T-helper 1 cell (primary cell): ENCODE results near the gene PABPN1L.

Experiments
- DNase-seq, 5 donors: peaks; one replicate each; pipeline ENCODE4 v3.0.0-alpha.2; 2012 to 2020

PABPN1L gene

DNA sequence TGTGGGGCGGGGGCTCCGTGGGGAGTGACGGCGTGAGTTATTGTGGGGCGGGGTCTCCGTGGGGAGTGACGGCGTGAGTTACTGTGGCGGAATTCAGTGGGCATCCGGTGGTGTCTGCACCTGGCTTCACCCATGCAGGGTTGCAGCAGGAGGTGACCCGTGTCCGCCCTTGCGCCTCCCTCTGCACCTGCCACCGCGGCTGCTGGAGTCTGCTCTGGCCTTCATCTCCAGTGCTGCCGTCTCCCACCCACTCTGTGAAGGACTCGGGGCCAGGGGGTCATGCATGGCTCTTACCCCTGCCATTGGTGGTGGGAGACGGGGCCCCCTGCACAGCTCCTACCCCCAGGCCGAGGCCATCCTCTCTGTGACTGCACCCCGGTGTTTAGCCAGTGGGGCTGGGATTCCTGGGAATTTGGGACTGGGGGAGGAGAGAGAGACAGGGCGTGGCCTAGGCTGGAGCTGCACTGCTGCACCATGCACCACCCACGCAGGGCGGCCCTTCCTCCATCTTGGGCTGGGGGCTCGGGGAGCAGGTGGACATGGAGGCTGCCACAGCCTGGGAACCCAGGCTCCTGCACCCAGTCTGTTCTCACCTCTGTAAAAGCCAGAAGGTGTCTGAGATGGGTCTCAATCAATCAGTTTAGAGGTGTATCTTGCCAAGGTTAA, 1.3 kb upstream of the PABPN1L start:
- no peak for DNase-seq

DNA sequence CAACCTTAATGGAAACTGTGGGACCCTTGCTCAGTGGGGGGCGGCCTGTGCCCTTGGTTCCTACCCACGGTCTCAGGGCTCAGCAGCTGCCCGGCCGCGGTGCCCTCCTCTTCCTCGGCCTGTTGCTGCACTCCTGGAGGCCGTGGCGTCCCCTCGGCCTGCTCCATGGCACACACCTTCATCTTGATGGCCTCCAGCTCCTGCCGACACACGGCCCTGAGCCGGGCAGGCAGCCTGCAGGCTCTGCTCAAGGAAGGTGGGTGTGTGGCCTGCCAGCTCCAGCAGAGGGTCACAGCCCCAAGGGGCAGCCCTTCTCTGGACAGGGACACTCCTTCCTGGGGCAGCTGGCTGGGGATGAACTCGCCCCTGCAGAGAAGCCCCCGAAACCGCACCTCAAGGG, 718 bp downstream of the PABPN1L start:
- no peak for DNase-seq

DNA sequence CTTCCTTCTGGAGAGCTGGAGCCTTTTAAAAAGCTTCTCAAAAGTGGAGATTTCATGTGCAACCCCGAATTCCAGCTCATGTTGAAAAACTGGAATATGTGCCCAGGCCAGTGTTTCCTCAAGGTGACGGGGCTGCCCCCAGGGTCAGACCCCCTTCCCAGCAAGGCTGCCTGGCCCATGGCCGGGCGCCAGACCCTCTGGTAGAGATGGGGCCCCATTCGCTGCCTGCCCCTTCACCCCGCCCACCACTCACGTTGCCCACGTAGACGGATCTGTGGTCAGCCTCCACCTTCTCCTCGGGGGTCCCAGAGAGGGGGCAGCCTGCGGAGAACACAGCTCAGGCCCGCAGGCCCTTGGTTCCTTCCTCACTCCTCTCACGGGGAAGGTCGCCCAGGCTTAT, 1.1 kb downstream of the PABPN1L start:
- no peak for DNase-seq

DNA sequence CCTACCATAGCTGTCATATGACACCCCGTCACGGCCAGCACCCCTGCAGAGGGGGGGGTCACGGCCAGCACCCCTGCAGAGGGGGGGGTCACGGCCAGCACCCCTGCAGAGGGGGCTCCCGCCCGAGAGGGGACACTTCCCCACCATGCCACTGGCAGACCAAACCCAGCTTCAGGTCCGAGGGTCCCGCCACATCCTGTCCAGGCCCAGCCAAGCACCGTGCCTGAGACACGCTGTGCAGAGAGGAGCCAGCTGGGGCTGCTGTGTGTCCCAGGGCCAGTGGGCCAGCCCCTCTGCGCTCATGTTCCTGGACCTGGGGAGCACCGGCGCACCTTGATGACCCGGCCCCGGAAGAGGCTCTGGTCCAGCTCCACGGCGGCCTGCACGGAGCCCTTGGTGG, 1.9 kb downstream of the PABPN1L start:
- DNase-seq = no peak

DNA sequence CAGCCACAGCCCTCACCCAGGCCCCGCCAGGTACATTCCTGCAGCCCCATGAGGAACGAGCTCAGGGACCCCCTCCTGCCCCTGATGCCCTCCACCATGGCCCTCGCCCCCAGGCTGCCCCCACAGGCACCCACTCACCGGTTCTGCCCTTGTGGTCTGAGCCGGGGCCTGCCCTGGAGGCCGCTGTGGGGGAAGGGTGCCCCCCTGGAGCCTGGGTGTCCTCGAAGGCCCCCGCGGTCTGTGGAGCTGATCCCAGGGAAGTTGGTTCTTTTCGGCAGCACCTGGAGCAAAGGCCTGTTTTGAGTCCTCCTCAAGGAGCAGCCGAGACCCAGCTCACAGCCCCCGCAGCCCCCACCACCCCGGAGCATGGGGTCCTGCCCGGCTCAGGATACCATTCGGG, 2.4 kb downstream of the PABPN1L start:
- DNase-seq = no peak

DNA sequence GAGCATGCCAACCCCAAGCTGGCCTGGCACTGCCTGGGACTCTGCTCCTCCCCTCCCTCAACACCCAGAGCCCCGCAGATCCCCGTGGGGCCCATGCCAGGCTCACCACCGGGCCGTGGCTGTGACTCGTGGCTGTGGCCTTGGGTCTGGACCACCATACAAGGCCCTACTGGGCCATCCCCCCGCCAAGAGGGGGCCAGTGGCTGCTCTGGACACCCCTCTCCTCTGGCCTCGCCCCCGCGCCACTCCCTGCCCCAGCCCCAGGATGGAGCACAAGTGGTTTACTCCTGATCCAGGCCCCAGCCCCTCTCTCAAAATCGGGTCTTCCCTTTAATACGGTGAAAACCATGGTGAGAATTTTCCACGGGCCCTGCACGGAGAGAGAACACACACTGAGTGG, 3.0 kb downstream of the PABPN1L start:
- no peak for DNase-seq

DNA sequence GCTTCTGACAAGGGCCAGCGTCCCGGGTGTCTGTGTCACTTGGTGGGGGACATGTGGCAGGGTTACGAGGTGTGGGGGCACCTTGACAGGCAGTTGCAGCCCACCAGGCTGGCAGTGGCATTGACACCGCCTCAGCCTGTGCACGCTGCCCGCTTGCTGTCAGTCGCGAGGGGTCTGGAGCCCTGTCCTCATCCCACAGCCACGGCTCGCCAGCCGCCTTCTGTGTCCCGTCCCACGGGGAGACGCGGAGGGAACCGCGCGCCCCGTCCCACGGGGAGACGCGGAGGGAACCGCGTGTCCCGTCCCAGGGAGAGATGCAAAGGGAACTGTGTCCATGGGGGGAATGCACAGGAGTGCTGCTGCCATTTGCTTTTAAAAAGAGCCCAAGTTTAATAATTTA, 3.5 kb downstream of the PABPN1L start:
- no peak for DNase-seq

DNA sequence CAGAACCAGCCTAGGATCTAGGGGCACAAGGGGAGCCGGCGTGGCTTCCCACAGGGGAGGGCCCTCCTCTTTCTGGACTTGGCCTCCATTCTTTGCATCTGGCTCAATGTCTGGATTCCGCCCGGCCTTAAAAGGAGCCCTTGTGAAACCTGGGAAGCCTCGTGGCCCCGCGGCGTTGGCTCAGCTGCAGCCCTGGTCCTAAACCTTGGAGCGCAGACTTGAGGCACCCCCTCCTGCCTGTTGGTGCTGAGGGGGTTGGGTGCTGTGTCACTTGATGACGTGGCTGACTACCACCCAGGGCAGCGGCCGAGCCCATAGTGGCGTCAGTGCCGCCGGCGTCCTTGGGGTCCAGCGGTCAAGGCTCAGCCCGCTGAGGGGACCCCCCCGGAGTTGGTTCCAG, 5.1 kb downstream of the PABPN1L start:
- DNase-seq = no peak

DNA sequence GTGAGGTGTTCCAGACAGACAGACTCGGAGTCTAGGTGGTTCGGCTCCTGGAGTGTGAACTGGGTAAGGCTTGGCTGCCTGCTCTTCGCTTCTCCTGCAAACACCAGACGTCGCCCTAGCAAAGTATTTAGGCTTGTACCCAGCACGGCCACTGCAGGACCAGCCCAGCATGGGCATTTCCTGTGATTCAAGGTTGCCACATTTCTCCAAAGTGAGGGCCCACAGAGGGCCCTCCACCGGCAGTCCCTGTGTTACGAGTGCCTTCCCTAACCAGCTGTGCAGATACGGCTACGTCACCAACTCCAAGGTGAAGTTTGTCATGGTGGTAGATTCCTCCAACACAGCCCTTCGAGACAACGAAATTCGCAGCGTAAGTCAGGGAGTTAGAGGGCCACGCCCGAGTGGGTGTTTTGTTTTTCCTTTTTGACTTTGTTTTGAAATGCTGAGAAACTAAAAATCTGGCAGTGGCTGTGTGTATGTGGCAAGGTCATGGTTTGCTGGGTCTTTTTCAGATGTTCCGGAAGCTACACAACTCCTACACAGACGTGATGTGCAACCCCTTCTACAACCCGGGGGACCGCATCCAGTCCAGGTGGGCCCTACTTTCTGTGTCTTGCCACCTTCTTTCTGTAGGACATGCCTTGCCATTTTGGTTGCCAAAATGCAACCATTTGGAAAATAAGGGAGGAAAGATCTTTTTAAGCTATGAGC, 6.9 kb downstream of the PABPN1L start:
- DNase-seq = no peak

DNA sequence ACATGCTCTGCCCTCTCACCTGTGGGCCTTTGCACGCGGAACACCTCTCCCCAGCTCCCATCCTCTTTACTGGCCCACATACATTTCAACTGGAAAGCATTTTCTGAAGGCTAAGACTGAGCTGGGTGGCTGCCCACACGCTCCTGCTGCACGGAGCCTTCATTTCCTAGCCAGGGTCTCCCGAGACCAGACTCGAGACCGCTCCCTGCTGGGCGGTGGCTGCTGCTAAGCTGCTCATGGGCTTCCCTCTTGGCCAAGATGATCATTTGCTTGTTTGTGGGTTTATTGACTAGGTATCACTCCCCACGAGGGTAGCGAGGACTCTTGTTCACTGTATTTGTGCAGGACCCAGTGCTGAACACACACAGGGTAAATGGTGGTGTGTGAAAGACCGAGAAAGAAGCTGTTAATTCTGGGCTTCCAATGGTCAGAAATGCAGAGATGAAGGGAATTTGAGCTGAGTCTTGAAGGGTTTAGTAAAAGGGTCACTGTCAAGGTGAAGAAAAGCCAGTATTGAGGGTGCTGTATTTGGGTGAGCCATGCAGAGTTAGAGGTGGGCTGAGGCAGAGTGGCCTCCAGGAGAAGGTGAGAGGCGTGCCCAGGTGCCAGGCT, 8.6 kb downstream of the PABPN1L start:
- DNase-seq = peak; percentile 40 to 75 (median 63)

DNA sequence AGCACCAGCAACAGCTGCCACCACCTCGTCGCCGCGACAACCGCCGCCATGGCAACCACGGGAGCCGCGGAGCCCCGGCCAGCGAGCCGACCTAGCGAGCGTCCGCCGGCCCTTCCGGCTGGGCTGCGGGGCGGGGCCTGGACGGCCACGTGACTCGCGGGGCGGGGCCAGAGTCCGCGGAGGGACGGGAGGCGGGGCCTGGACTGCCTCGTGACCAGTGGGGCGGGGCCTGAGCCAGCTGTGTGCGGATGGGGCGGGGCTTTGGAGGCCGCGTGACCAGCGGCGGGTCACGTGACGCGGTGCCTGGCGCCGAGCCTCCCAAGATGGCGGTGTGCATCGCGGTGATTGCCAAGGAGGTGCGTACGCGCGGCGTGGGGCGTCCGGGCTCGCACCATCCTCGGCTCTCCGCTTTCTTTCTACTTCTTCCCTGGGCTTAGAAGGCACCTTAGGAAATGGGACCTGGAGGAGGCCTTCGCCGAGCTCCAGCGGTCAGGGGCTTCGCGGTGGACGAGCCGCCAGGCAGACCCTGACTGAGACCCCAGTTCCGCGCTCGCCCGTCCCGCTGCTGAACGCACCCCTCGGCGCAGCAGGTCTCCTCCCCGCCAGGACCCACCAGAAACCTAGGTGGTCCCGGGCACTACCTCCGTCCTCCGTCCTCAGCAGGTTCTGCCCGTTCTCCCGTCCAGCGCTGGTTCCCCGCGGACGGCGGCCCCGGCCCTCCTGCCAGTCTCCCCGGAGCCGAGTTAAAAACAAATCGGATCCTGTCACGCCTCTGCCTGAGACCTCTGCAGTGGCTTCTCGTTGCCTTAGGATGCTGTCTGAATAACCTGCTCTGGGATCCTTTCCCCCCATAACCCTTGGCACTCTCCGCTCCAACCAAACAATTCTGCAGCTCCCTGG, 9.4 kb downstream of the PABPN1L start, which contains the start of the genes GALNS and TRAPPC2L:
TSS of gene GALNS (minus strand) at position 120 of the 900 bp plus-strand sequence. CDS start at position 50, 70 bp downstream.
TSS of gene TRAPPC2L (plus strand) at position 300 of the 900 bp plus-strand sequence. CDS start at position 324, 24 bp downstream.
- peak; percentile 96 to 99 (median 99) for DNase-seq

DNA sequence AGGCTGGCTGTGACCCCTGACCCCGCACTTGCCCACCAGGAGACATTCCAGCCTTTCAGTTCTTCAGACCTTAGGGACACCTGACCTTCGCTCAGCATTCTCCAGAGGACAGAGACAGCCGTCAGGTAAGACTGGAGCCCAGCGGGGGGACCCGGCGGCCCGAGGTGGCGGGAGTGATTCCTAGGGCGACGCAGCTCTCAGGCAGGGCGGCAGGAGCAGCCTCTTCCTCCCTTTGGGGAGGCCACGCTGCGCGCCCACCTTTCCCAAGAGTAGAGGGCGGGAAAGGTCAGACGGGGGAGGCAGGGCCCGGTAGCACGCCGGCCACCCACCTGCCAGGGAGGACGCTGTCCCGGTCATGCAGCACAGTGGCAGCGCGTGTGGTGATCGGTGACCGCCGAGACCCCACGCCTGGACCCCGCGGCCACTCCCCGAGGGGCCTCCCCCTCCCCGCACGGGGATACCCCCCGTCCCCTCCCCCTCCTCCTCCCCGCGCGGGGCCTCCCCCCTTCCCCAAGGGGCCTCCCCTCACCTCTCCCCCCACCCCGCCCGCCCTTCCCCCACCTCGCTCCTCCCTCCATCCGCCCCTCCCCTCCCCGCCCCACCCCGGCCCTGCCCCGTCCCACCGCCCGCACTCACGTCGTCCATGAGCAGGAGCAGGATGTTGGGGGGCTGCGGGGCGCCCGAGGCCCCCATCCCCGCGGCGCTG, 10.2 kb downstream of the PABPN1L start:
- DNase-seq = peak in 2 of 5 donors; percentile 13 to 24

DNA sequence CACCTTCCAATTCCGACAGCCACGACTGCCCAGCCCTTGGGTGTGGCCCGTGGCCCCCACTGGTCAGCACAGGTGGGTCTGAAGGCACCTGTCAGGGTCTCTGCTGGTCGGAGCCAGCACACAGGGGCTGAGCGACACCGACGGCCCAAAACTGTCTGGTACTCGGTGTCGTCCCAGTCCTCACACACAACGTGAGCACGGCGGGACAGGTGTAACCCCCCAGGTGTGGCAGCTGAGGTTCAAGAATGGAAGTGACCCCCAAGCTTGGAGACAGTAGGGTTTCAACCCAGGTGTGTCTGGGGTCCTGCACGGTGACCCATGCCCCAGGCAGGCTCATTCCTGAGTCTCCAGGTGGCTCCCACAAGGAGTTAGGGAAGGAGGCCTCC, 10.7 kb downstream of the PABPN1L start:
- no peak for DNase-seq

DNA sequence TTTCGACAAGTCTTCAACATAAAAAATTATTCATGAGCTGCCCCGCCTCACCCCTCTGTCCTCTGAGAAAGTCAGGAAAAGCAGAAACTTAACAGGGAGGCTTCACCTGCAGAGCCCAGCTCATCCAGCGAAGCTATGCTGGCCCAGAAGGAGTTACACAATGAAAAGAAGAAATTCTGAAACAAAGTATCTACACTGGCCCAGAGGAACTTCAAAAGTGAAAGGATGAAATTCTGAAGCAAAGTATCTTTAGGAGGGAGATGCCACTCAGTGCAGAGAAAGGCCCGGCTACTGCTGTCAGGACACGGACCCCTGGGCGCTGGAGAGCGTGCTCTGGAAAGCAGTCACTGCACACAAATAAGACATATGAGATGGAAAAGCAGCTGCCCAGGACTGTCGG, 11.3 kb downstream of the PABPN1L start:
- DNase-seq = no peak

DNA sequence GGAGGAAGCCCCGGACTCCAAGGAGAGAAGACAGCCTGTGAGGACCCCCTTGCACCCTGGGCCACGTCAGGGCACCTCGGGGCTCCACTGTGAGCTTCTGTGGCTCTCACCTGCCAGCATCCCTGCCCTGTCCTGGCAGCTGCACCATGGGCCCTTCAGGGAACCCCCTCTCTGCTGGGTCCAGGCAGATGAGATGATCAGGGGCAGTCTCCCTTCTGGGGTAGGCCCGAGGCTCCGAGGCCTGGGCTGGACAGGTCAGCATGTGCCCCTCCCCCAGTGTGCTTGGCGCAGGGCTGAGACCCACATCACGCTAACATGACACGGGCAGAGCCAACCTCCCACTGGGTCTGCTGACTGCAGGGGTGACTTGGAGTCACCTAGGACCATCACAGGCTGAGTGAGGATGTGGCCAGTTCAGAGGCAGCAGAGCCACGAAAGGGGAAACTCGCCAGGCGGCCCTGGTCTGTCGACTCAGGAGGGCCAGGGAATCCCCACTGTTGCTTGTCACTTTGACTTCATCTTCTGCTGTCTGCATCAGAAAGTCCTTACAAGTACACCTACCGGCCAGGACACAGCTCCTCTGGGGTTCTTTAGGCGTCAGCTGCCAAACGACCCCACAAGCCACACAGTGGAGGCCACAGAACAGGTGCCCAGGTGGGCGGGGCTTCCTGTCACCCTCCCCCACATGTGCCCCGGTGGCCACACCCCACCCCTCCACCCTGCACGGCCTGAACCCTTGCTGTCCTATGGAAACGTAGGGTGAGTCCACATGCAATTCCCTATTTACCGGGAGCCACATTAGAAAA, 12.0 kb downstream of the PABPN1L start:
- no peak for DNase-seq

DNA sequence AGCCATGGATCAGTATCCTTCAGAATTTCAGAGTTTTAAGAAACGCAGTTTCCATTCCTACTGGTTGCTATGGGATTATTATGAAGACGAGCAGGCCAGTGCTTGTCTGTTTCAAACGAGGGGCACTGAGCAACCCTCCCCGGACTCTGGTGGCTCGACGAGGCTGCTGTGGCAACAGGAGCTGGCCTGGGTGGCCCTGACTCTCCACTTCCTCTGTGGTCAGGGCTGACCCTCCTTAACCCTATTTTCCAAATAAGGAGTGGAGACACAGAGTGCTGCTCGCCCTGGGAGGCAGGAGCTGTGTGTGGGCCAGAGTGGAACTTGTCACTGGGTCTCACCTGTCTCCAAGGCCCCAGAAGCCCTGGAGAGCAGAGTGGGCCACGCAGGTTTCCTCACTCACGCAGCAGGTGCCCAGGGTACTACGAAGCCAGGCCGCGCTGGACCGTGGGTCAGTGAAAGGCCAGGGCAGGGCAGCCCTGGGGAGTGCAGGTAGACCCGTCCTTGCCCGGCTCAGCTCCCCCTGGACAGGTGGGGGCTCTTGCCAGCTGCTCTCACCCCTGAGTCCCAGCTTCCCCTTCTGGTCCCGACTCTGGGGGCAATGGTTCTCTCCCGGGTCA, 13.0 kb downstream of the PABPN1L start:
- DNase-seq = no peak

DNA sequence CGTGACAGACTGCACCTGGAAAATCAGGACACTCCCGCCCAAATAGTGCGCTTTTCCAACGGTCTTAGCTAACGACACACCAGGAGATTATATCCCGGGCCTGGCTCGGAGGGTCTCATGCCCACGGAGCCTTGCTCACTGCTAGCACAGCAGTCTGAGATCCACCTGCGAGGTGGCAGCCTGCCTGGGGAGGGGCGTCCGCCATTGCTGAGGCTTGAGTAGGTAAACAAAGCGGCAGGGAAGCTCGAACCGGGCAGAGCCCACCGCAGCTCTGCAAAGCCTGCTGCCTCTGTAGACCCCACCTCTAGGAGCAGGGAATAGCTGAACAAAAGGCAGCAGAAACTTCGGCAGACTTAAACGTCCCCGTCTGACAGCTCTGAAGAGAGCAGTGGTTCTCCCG, 14.8 kb downstream of the PABPN1L start:
- no peak for DNase-seq

DNA sequence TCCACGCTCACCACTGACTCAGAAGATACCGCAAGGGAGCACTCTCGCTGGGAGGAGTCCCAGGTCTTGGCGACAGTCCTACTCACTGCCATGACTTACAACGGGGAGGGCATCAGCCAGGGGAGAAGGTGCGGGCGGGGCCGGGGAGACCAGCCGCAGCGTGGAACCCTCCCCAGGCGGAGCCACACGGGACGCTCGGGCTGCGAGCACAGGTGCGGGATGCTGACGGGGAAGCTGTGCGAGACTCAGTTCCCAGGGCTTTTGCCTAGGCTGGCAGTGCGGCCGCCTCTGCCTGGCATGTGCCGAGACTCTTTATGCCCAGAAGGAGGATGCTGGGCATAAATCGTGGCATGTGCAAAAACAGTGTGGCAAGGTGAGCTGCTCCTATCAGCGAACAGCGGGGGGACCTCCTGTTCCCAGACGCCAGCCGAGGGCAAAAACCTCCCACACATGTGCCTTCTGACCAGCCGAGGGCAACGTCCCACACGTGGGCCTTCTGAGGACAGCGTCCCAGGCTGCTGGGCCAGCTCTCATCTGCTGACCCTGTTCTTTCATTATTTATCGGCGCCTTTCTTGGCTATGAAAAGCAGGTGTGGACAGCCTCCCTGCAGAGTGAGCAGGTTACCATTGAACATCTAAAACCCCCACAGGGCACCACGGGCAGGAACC, 15.8 kb downstream of the PABPN1L start:
- no peak for DNase-seq

DNA sequence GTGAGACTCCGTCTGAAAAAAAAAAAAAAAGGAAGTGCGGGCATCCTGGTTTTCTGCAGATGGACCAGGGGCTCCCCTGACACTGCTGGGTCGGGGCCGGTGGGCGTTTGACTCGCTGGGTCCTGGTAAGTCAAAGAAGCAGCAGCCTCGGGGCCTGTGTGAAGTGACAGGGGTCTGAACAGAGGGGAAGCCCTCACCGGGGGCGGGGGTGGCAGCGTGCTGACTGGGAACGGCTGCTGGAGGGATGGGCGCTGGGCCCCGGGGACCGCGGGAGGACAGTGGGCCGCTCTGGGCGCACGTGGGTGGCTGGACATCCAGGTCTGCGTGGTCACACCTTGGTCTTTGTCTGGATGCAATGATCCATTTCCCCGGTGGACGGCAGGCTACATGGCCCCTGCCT, 17.9 kb downstream of the PABPN1L start:
- DNase-seq = no peak

DNA sequence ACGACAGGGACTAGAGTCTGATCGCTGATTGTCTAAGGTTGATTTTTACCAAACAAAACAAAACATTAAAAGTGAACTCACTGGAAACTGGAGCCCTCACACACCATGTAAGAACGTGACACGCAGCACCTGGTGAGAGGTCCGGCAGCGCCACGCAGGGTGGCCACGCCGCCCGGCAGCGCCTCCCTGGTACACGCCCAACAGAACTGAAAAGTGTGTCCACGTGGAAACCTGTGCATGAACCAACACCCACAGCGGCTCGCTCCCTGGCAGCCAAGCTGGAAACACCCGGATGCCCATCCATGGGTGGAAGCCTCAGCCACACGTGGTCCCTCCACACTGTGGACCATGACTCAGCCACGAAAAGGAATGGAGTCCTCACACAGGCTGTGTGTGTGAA, 18.8 kb downstream of the PABPN1L start:
- DNase-seq = no peak
